ENCODE results near the gene PCNX4. TPM values are rescaled to one million over a fixed set of nuclear protein-coding genes. Genes with fewer than 3 reads are reported as not detected.
A peak's percentile ranks its signal among the peaks of the same experiment; 100 is the strongest.

Gene PCNX4
- total RNA-seq, 1 donor from 2014 or later, result 36.8 TPM

- TF ChIP-seq CTCF (IDR thresholded peaks at IDR 0.05; ENCODE audit: borderline replicate concordance), result no peak
- H3K4me1 ChIP-seq, result peaks cover 7% of the 10 kb centered on the region
- H3K36me3 ChIP-seq, result no peaks in the 10 kb centered on the region
- no peak for DNase-seq
- no peaks in the 10 kb centered on the region for H3K27me3 ChIP-seq (ENCODE audit: low read depth)
- intact Hi-C loops (cut with micrococcal nuclease), result no loop called here
- no peak overlapping the region for H3K4me3 ChIP-seq
- peaks cover 22% of the 10 kb centered on the region for H3K9me3 ChIP-seq (replicated peaks)
- H3K27ac ChIP-seq (replicated peaks), result no peak overlapping the region
Observed at GRCh38 chr14:60179431-60179869, 87.7 kb downstream of the PCNX4 start.

GRCh38 chr14:60183138-60183537 lies 91.4 kb downstream of the PCNX4 start:
- intact Hi-C loops (cut with micrococcal nuclease), result no loop called here
- no peaks in the 10 kb centered on the region for H3K36me3 ChIP-seq
- no peak overlapping the region for H3K27ac ChIP-seq (replicated peaks)
- no peak for TF ChIP-seq CTCF (IDR thresholded peaks at IDR 0.05; ENCODE audit: borderline replicate concordance)
- H3K9me3 ChIP-seq (replicated peaks), result peaks cover 17% of the 10 kb centered on the region
- H3K27me3 ChIP-seq (ENCODE audit: low read depth), result no peaks in the 10 kb centered on the region
- DNase-seq, result no peak
- no peak overlapping the region for H3K4me3 ChIP-seq
- peaks cover 7% of the 10 kb centered on the region for H3K4me1 ChIP-seq

- H3K27me3 ChIP-seq (ENCODE audit: low read depth), result no peaks in the 10 kb centered on the region
- no peaks in the 10 kb centered on the region for H3K36me3 ChIP-seq
- TF ChIP-seq CTCF (IDR thresholded peaks at IDR 0.05; ENCODE audit: borderline replicate concordance), result no peak
- peaks cover 7% of the 10 kb centered on the region for H3K4me1 ChIP-seq
- peak overlapping the region; percentile 59 for H3K27ac ChIP-seq (replicated peaks)
- peaks cover 12% of the 10 kb centered on the region for H3K9me3 ChIP-seq (replicated peaks)
- H3K4me3 ChIP-seq, result peak overlapping the region; percentile 65
- intact Hi-C loops (cut with micrococcal nuclease), result loop anchor here (2.0 kb wide), 2 partner anchors 119 to 219 kb away; no protein-coding TSS in a partner anchor
- no peak for DNase-seq
Observed at GRCh38 chr14:60183741-60184140, 92.0 kb downstream of the PCNX4 start.

GRCh38 chr14:60184146-60184904 lies 92.6 kb downstream of the PCNX4 start:
- H3K36me3 ChIP-seq, result no peaks in the 10 kb centered on the region
- H3K4me3 ChIP-seq, result peak overlapping the region; percentile 65
- H3K27me3 ChIP-seq (ENCODE audit: low read depth), result no peaks in the 10 kb centered on the region
- peak; percentile 80 for TF ChIP-seq CTCF (IDR thresholded peaks at IDR 0.05; ENCODE audit: borderline replicate concordance)
- peaks cover 7% of the 10 kb centered on the region for H3K4me1 ChIP-seq
- intact Hi-C loops (cut with micrococcal nuclease), result loop anchor here (2.0 kb wide), 2 partner anchors 120 to 220 kb away; no protein-coding TSS in a partner anchor
- H3K9me3 ChIP-seq (replicated peaks), result peaks cover 12% of the 10 kb centered on the region
- DNase-seq, result no peak
- peak overlapping the region; percentile 59 for H3K27ac ChIP-seq (replicated peaks)

- no peaks in the 10 kb centered on the region for H3K36me3 ChIP-seq
- no peak overlapping the region for H3K27ac ChIP-seq (replicated peaks)
- intact Hi-C loops (cut with micrococcal nuclease), result loop anchor here (2.0 kb wide), 2 partner anchors 120 to 220 kb away; no protein-coding TSS in a partner anchor
- H3K27me3 ChIP-seq (ENCODE audit: low read depth), result no peaks in the 10 kb centered on the region
- H3K4me3 ChIP-seq, result no peak overlapping the region
- DNase-seq, result no peak
- no peak for TF ChIP-seq CTCF (IDR thresholded peaks at IDR 0.05; ENCODE audit: borderline replicate concordance)
- peaks cover 12% of the 10 kb centered on the region for H3K9me3 ChIP-seq (replicated peaks)
- H3K4me1 ChIP-seq, result peaks cover 7% of the 10 kb centered on the region
Observed at GRCh38 chr14:60184905-60185555, 93.3 kb downstream of the PCNX4 start.

All from left ventricle myocardium inferior (tissue), 1 donor.